HG03432 (cell line): ENCODE results near the gene ATRN.

Experiments
- ATAC-seq: cut with Tn5 transposase; IDR thresholded peaks from one replicate; pipeline ENCODE4 v1.9.1; 2021; ENCODE audit warnings: mild to moderate bottlenecking, moderate library complexity; ENCODE audit not compliant: unreplicated experiment

ATRN gene

DNA sequence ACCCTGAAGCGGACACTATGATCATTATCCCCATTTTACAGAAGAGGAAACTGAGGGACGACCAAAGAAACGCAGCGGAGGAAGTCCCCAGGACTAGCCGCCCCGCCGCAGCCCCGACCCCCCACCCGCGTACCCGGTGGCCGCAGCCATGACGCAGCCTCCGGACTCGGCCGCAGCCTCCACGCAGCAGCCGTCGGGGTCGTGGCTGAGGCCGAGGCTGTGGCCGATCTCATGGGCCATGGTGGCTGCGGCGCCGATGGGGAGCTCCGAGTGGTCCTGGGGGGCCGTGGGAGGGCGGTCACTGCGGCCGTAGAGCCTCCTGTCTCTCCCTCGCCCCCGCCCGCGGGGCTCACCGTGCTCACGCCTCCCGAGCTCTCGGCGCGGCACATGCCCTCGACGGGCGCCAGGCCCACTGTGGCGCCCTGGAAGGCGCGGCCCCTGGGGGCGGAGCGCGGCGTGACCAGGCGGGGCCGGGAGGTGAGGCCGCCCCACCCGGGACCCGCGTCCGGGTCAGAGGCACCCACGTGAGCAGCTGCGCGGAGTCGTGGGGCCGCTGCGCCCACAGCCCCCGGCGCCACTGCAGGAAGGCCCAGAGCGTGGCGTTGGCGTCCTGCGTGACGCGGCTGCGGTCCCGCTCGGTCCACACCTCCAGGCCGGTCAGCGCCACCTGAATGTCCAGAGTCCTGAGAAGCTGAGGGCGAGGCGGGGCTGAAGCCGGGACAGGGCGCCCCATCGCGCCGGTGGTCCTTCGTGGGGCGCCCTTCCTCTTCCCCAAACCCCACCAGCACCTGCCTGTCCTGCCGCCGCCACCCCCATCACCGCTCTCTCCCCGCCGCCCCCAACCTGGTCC is 202.6 kb downstream of the ATRN start:
- no peak for ATAC-seq

DNA sequence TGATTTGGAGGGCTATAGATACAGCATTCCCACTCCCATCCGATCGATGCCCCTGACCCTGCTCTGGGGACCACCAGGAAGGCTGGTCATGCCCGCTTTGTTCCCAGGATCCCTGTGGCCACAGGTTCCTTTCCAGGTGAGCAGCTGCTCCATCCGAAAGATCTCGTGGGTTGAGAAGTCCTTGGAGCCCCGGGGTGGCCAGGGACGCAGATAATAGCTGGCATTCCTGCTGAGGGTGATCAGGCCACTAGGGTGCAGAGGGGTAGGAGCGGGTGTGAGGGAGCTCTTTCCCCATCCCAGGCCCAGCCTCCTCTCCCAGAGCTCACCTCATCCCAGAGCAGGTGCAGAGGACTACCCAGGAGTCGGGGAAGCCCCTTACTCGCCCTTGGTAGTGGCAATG is 203.6 kb downstream of the ATRN start:
- ATAC-seq, result no peak

DNA sequence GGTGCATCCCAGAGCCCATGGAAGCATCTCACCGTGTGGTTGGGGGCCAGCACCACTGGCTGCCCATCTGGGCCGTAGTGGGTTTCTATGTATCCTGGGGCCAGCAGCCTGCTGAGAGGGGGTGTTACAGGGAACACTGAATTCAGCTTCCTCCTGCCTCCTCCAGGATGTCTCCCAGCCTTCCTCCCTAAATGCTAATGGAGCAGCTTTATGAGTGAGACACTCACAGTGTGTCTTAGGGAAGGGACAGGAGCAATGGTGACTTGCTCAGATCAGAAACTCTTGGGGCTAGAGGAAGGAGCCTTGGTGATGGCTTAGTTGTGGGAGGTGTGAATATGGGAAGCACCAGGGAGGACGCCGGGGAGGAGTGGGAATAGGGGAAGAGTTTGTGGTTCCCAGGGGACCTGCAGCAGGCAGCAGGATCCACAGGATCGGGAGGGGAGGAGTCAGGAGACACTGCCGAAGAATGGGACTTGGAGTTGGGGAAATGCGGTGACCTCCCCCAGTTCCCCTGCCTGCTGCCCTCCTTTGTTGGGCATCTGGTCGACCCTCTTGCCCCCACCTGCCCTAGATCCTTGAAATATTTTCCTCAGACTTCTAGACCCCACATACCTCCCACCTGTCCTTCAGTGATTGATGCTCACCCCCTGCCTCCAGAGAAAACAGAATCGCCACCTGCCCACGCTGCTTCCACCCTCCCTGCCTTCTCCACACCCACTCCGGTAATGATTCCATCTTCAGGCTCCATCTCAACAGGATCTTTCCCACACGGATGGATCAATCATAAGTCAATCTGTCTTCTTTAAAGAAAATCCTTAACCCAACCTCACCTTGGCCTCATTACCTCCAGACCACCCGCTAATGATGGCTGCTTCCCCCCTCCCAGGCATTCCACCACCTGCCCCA is 204.4 kb downstream of the ATRN start:
- ATAC-seq, result no peak

DNA sequence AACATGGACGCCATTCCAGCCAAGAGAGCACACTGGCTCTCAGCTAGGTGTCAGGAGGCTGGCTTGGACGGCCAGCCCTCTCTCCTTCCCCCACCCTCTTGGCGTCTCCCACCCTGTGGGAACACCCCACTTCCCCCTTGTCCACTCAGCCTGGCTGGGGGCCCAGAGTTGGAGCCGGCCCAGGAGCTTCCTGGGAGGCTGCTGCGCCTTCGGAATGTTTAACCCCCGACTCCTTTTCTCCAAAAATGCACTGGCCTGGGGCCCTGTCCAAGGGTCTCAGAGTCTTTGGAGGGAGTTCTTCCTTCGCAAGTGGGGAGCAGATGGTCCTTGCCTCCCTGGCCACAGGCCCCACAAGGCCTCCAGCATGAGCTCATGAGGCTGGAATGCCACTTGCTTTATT is 206.9 kb downstream of the ATRN start:
- ATAC-seq, result no peak

DNA sequence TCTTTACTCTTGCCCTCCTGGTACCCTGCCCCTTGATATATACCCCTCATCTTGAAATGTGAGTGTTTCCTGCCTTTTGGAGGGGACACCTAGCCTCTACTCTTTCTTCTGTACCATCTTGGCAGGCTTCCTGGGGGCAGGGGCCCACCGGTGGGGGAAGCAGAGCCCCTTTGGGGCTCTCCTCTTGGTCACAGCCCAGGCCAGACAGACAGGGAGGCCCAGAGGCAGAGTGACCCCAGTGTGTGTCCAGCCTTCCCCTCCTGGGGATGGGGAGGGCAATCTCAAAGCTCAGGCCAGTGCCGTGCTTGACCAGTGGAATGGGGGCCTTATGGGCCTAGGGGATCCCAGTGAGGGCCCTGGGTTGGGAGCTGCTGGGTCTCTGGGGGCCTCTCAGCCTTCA is 207.4 kb downstream of the ATRN start:
- ATAC-seq, result no peak

DNA sequence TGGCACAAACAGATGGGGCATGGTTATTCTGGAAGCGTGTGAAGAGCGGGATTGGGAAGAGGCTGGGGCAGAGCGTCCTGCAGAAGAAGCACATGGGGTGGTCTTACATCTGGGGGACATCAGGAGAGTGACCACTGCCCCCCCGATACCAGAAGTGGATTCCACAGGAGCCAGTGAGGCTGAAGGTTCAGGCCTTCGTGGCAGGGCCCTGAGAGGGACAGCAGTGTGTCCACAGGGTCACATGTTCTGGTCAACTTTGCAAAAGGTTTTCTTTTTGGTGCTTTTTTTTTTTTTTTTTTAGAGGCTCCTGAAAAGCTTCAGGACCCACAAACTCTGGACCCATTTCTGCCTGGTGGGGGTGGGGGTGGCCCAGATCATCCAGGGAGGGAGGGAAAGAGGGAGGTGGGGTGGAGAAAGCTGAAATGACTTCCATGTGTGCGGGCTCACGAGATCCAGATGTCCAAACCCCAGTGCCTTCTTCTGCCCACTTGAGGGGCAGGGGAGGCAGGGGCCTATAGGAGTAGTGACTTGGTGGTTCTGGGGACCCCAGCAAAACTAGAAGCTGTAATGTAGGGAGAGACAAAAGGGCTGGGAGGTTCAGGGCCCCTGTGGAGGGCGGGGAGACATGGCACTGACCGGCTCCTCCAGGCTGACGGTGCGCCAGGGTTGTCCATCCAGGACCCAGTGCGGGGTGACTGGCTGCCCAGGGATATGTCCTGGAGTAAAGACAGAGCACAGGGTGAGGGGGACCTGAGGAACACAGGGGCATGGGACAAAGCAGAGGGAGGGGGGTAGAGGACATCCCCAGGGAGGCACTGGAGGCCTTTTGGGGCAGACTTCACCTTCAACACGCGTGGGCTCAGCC is 208.3 kb downstream of the ATRN start:
- ATAC-seq, result no peak

DNA sequence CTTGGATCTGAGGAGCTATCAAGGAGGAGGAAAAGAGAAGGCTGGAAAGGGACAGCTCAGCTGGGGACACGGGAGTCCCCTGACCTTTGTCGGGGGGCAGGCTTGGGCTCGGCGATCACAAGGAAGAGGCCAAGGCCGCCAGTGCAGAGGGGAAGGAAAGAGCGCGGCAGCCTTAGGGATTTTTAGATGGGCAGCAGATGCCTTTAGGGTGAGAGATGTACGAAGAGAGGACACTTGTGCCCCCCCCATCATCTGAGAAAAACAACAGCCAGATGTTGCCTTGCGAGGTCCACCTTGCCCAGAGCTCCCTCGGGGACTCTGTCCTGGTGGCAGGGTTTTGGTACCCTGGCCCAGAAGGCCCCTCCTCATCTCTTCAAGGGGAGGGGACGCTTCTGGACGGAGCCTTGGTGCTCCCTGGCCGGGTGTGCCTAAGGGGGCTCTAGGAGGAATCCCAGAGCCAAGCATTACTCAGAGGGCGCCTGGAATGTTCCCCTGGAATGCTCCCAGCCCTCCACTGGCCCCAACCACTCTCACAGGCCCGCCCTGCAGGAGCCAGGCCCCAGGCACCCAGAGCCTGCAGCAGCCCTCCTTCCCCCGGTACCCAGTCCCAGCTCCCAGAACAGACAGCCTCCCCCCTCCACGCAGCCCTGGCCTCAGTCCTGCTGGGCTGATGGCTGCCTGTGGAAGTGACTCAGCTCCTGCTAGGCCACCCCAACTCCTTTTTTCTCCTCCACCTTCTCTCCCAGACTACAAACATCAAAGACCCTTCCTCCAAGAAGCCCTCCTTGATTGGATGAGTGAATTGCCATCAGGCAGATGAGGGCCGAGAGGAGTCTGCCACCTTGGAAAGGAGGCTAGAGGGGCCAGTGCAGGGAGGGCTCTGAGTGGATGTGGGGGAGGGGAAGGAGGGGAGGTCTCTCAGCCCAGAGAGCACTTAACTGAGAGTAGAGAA is 209.2 kb downstream of the ATRN start:
- ATAC-seq, result no peak

DNA sequence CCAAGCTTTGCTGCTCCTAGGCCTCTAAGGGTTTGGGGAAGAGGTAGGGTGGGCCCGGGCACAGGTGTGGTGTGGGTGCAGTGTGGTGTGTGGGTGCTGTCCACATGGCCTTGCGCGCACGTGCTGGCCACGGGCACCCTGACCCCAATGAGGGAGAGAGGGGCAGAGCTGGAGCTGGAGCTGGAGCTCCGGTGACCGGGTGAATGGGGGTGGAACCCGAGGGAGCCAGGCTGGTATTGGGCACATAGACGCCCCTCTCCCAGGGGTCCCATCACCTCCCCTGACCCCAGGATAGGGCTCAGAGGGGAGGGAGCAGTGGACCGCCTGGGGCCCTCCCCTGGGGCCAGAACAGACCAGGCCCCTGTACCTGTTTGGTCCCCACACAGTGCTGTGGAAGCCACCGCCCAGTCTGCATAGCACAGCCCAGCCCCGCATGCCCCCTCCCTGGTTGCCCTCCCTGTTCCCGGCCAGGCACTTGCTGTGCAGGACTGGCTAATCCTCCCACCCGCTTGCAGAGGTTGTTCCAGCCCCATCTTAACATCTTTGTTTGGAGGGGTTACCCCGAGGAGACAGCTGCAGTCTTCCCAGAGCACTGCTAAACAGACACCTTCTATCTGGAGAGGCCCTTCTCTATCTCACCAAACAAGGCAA is 210.0 kb downstream of the ATRN start:
- ATAC-seq, result no peak

DNA sequence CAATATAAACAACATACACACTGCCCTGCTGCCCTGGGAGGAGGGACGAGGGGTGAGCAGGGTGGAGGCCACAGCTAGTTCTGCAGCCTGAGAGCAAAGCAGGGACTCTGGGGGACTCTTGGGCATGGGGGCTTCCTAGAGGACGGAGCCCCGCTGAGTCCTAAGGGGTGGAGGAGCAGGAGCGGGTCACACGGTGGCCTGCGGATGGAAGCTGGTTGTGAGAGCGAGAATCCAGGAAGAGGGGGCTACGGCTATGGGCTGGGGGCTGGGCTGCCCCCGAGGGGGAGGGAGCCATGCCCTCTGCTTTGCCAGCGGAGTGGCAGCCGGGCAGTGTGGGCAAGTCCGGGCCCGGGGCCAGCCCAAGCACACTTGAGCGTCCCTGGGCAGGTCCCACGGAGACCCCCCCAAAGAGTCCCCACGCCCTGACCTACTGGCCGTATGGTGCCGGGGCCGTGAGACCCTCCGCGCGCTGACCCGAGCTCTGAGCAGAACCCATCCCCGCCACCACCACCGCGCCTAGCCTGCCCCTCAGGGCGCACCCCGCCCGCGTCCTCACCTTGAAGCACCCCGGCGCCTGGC is 210.6 kb downstream of the ATRN start:
- no peak for ATAC-seq

DNA sequence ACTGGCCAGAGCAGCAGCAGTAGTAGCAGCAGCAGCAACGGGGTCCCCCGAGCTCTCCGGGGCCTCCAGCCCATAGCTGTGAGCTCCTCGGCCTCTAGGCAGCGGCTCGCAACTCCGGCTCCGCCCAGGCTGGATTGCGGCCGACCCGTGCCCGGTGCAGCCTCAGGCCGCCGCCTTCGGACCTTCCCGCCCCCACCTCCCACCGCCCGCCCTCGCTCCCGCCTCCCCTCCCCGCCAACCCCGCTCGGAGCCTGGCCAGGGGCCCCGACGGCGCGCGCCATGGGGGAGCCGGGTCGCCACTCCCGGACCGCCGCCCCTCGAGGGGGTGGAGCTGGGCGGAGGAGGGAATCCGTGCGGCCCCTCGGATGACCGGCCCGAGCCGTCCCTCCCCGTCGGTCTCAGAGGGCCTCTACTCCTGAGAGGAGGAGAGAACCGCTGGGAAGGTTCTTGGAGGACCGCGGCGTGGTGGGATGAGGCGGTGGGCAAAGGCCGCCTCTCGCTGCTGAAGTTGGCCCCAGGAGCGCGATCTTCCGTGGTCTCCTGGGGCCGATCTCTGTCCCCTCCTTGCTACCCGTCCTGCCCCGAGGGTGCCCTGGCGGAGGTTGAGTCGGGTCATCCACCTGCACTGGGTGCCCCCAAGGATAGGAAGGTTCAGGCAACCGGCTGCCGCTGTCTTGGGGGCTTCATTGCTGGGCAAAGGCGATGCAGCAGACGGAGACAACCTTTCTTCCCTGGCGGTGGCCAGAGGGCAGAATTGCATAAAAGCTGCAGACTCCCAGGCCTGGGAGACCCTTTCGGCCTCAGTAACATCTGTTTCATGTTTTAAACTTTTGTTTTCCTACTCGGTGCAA is 211.3 kb downstream of the ATRN start, which contains the start of gene ADAM33:
Gene ADAM33 (minus strand): TSS at position 80 of the 851 bp plus-strand sequence. CDS start 6 bp downstream, at position 74.
- no peak for ATAC-seq

DNA sequence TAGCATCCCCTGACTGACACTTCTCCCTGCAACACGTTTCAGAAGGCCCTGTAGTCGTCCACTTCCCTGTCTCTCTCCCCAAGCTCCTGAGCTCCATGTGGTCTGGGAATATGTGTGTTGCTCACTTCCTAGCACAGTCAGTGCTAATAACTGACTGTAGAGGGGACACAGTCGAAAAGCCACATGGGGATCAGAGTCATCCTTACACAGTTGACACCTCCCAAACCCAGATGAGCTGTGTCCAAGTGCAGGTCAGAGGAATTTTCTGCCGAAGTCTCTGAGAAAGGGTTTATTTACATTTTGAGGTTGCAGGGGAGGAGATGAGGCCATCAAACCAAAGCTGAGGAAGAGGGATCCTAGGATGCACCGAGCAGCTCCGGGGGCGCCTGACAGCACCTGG is 214.5 kb downstream of the ATRN start:
- ATAC-seq, result no peak

DNA sequence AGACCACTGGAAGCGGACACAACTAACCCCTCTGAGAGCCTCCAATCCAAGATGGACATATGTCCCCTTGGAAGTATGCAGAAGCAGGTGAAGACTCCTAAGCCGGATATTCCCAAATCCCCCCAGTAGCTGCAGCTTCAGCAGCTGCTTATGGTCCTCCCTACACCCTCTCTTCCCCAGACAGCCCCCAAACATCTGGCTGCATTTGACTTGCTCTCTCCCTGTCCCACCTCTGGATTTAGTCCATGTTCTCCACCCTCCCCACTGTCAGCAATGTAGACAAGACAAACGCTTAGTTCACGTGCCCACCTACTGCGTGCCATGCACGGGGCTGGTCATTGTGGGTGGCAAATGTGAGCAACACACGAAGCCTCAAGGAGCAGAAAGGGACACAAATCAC is 215.6 kb downstream of the ATRN start:
- no peak for ATAC-seq

DNA sequence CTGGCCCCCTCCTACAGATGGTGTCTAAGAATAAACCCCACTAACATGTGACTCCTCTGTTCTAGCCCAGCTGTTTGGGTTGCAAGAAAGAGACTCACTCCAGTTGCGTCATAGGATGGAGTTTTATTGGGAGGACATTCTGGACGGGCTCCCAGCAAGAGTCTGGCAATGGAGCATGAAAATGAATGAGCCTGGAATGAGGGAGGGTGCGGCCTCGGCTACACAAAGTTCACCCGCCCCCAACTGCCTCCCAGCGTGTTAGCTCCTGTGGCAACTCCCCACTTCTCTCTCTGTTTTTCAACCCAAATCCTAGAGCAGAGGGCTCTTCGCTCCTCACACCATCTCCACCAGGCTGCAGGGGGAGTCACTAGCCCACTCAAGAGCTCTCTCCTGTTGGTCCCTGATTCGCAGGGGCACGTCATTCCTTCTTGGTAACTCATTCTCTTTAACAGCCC is 216.1 kb downstream of the ATRN start:
- ATAC-seq, result no peak

DNA sequence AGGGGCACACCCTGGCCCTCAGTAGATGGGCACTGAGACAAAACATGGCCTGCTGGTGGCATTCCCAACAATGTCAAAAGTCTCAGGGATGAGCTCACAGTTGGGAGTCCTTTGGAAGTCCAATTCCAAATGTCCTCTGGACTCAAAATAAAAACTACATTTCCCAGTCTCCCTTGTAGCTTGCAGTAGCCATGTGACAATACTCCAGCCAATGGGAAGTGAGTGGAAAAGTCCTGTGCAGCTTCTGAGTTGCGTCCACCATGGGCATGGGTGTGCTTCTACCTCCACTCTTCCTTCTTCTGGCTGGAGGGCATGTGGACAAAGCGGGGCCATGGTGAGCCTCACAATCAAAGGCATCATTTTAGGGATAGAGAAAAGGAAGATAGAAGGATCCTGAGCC is 216.8 kb downstream of the ATRN start:
- ATAC-seq, result no peak

DNA sequence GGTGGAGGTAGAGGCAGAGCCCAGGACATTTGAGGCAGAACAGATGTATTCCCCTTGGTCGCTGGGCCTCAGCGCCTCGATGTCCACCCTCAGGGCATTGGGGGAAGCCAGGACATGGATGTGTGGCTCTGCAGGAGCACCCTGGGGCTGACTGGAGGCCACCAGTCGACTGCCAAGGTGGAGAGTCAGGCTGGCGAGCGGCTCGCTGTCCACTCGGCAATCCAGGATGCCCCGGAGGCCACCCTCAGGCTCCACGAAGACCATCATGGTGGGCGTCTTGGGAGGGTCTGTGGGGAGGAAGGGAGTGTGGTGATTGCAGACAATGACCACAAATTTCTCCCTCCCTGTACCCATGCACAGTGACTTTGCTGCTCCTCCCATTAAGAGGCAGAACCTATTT is 219.2 kb downstream of the ATRN start:
- no peak for ATAC-seq

DNA sequence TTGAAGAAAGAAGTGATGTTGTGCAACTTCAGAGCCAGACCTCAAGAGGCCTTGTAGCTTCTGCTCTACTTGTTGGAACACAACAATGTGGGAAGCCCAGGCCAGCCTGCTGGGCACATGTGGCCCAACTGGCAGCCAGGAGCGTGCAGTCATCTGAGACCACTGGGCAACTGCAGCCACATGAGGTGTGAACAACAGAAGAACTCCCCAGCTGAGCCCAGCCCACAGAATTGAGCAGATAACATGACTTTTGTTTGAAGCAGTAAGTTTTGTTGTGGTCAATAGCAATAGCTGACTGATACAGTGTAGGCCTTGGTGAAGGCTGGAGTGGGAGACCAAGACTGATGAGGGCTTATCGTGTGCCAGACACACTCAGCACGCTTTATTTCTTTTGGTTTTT is 219.6 kb downstream of the ATRN start:
- ATAC-seq, result no peak

DNA sequence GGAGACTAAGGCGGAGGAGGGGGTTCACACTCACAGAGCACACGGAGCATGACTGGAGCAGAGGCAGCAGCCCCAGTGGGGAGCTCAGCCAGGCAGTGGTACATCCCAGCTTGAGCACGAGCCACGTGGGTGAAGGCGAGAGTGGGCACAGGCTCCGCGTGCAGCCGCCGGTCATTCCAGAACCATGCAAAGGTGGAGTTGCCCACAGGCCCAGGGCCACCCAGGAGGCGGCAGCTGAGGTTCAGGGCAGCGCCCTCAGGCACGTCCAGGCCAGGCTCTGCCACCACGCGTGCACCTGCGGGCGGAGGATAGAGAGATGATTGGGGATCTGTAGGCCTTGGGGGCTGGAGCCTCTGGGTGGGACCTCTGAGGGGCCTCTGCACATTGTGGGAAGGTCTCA is 220.5 kb downstream of the ATRN start:
- ATAC-seq, result no peak

DNA sequence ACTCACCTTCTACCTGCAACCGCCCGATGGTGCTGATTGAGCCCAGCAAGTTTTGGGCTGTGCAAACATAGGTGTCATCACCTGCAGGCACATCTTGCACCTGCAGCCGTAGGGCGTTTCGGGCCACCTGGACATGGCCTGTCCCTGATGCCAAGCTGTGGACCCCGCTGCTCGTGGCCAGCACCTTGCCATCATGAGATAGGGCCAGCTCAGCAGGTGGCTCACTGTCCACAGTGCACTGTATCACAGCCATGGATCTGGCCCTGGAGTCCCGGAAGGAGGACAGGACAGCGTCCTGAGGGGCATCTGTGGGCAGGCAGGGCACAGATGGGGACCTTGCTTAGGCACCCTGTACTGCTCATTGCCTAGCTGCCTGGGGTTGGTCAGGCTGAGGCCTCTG is 221.1 kb downstream of the ATRN start:
- no peak for ATAC-seq
